Measurements from ENCODE around the gene GLRA3. TPM values are rescaled to one million over a fixed set of nuclear protein-coding genes. Genes with fewer than 3 reads are reported as not detected.
"Not testable (repeated sequence)": the region's sequence is repeated elsewhere in the genome, so short reads cannot be mapped to it uniquely, and the experiment has no call there.

GLRA3 gene
- total RNA-seq, 2 donors from 2014 or later, result not detected

DNA sequence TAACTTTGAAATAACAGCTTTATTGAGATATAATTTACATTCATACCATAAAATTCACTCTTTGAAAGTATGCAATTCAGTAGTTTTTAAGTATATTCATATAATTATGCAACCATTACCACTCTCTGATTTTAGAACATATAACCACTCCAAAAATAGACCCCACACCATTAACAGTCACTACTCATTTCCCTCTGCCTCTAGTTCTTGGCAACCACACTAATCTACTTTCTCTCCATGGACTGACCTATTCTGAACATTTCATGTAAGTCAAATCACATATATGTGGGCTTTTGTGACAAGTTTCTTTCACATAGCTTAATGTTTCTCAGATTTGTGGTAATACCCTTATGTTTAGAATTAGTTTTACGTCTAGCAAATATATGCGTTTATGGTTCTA lies 19.5 kb upstream of the GLRA3 start:
- no peaks in the 10 kb centered on the region for H3K9me3 Mint-ChIP-seq
- no peaks in the 10 kb centered on the region for H3K36me3 Mint-ChIP-seq (ENCODE audit: low read depth)
- H3K27ac Mint-ChIP-seq, result no peak overlapping the region
- H3K27me3 Mint-ChIP-seq, result no peaks in the 10 kb centered on the region
- no peak overlapping the region for H3K4me3 Mint-ChIP-seq
- H3K4me1 Mint-ChIP-seq, result no peaks in the 10 kb centered on the region
- no peak for ATAC-seq (replicated peaks)

- no peaks in the 10 kb centered on the region for H3K27me3 Mint-ChIP-seq
- H3K4me3 Mint-ChIP-seq, result no peak overlapping the region
- no peaks in the 10 kb centered on the region for H3K36me3 Mint-ChIP-seq (ENCODE audit: low read depth)
- H3K27ac Mint-ChIP-seq, result no peak overlapping the region
- H3K9me3 Mint-ChIP-seq, result no peaks in the 10 kb centered on the region
- no peak for ATAC-seq (replicated peaks)
- no peaks in the 10 kb centered on the region for H3K4me1 Mint-ChIP-seq
Measured at GRCh38 chr4:174847801-174848427, 18.9 kb upstream of the GLRA3 start.

DNA sequence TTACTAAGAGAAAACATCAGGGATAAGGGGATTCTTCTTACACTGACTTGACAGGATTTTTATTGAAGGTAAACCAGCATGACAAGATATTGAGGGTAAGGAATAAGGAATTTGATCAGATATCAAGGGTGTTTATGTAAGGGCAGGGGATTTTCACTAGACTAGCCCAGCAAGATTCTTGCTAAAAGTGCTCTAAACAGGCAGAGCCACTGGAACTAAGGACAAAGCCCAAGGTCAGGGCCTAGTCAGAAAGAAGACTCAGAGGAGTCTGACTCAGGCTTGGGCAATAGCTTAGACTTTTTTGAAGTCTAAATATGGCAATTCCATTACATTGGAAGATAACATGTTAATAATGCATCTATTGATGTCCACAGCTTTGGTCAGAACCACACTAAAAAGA lies 6.5 kb upstream of the GLRA3 start:
- ATAC-seq (replicated peaks), result no peak
- Mint-ChIP-seq H3K4me3 (no peak overlapping the region), H3K36me3 (ENCODE audit: low read depth) (no peaks in the 10 kb centered on the region), H3K4me1 (no peaks in the 10 kb centered on the region), H3K27ac (no peak overlapping the region), H3K27me3 (peaks cover 11% of the 10 kb centered on the region), H3K9me3 (peaks cover 3% of the 10 kb centered on the region)

DNA sequence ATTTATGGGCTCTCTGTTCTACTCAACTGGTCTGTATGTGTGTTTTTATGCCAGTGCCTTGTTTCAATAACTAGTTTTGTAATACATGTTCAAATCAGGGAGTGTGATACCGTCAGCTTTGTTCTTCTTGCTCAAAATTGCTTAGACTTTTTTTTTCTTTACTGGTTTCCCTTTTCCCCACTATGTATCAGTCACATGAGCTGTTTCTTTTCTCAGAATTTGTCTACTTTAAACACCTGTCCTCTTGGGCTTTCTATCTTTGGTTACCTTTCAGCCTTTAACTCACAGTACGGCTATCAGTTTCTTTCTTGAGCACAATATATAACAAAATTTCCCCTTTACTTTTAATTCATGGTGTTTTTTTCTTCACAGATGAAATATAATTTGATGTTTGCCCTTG lies 5.4 kb upstream of the GLRA3 start:
- Mint-ChIP-seq H3K9me3 (peaks cover 3% of the 10 kb centered on the region), H3K4me3 (no peak overlapping the region), H3K36me3 (ENCODE audit: low read depth) (no peaks in the 10 kb centered on the region), H3K27me3 (peaks cover 18% of the 10 kb centered on the region), H3K27ac (no peak overlapping the region), H3K4me1 (no peaks in the 10 kb centered on the region)
- no peak for ATAC-seq (replicated peaks)

DNA sequence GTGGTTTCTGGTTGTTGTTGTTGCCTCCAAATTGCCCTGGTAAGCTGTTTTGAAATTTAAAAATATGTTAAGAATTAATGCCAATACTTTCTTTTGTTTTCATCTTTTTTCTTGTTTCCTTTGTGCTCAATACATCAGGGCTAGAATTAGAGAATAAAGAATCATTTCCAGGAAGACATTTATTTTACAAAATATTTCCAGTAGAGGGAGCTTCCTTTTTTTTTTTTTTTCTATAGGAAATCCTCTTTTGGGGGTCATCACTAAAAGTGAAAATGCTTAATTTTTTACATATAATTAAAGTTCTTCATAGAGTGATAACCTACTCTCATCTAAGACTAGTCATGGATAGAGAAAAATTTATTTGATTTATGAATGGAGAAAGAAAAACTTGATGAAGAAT lies 2.4 kb downstream of the GLRA3 start:
- H3K9me3 Mint-ChIP-seq, result no peaks in the 10 kb centered on the region
- peaks cover 18% of the 10 kb centered on the region for H3K27me3 Mint-ChIP-seq
- no peak overlapping the region for H3K4me3 Mint-ChIP-seq
- H3K4me1 Mint-ChIP-seq, result peaks cover 4% of the 10 kb centered on the region
- H3K36me3 Mint-ChIP-seq (ENCODE audit: low read depth), result no peaks in the 10 kb centered on the region
- H3K27ac Mint-ChIP-seq, result no peak overlapping the region
- ATAC-seq (replicated peaks), result no peak

DNA sequence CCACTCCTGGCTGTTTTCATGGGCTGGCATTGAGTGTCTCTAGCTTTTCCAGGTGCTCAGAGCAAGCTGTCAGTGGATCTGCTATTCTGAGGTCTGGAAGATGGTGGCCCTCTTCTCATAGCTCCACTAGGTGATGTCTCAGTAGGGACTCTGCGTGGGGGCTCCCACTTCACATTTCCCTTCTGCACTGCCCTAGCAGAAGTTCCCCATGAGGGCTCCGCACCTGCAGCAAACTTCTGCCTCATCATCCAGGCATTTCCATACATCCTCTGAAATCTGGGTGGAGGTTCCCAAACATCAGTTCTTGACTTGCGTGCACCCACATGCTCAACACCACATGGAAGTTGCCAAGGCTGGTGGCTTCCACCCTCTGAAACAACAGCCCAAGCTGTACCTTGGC lies 13.8 kb downstream of the GLRA3 start:
- H3K27me3 Mint-ChIP-seq, result no peaks in the 10 kb centered on the region
- H3K27ac Mint-ChIP-seq, result no peak overlapping the region
- H3K9me3 Mint-ChIP-seq, result peaks cover 3% of the 10 kb centered on the region
- H3K36me3 Mint-ChIP-seq (ENCODE audit: low read depth), result no peaks in the 10 kb centered on the region
- no peaks in the 10 kb centered on the region for H3K4me1 Mint-ChIP-seq
- no peak overlapping the region for H3K4me3 Mint-ChIP-seq
- ATAC-seq (replicated peaks), result no peak

DNA sequence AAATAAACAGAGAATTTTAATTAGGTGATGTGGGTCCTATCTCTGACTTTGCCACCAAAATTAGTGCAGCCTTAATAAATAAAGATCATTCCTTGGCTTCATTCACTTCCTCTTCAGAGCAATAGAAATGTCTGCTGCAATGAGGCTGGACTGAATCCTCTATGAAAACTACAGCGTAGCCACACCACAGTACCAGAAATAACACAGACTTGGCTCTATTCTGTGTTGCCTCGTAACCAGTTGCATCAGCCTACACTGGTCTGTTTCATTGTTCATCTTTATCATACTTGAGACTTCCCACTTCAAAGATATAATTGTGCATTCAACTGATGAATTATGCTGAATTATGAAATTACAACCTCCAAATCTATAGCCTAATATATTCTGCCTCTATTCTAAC lies 15.8 kb downstream of the GLRA3 start:
- H3K27ac Mint-ChIP-seq, result no peak overlapping the region
- no peaks in the 10 kb centered on the region for H3K27me3 Mint-ChIP-seq
- H3K4me1 Mint-ChIP-seq, result no peaks in the 10 kb centered on the region

GRCh38 chr4:174810834-174811233 lies 18.2 kb downstream of the GLRA3 start:
- Mint-ChIP-seq H3K27ac (no peak overlapping the region), H3K4me3 (no peak overlapping the region), H3K27me3 (no peaks in the 10 kb centered on the region), H3K9me3 (peaks cover 3% of the 10 kb centered on the region), H3K36me3 (ENCODE audit: low read depth) (no peaks in the 10 kb centered on the region), H3K4me1 (no peaks in the 10 kb centered on the region)
- no peak for ATAC-seq (replicated peaks)

More for the DNA sequence above, 15.8 kb downstream of the GLRA3 start:
- ATAC-seq (replicated peaks), result no peak
- no peak overlapping the region for H3K4me3 Mint-ChIP-seq
- H3K9me3 Mint-ChIP-seq, result peaks cover 3% of the 10 kb centered on the region
- no peaks in the 10 kb centered on the region for H3K36me3 Mint-ChIP-seq (ENCODE audit: low read depth)

DNA sequence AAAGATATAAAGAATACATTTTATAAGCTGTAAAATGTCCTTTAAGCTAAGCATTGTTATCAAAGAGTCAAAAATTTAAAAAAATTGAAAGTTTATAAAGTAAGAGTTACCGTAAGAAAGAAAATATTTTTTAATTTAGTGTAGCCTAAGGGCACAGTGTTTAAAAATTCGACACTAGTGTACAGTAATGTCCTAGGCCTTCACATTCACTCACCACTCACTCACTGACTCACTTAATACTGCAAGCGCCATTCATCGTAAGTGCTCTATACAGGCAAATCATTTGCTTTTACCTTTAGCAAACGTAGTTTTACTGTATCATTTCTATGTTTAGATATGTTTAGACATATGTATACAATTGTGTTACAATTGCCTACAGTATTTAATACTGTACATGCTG lies 20.2 kb downstream of the GLRA3 start:
- H3K9me3 Mint-ChIP-seq, result peaks cover 10% of the 10 kb centered on the region
- H3K27ac Mint-ChIP-seq, result no peak overlapping the region
- no peaks in the 10 kb centered on the region for H3K36me3 Mint-ChIP-seq (ENCODE audit: low read depth)
- no peak for ATAC-seq (replicated peaks)
- no peak overlapping the region for H3K4me3 Mint-ChIP-seq
- H3K4me1 Mint-ChIP-seq, result no peaks in the 10 kb centered on the region
- H3K27me3 Mint-ChIP-seq, result peaks cover 4% of the 10 kb centered on the region

- H3K9me3 Mint-ChIP-seq, result peaks cover 7% of the 10 kb centered on the region
- H3K4me3 Mint-ChIP-seq, result no peak overlapping the region
- peaks cover 4% of the 10 kb centered on the region for H3K27me3 Mint-ChIP-seq
- H3K36me3 Mint-ChIP-seq (ENCODE audit: low read depth), result no peaks in the 10 kb centered on the region
- H3K27ac Mint-ChIP-seq, result no peak overlapping the region
- no peak for ATAC-seq (replicated peaks)
- no peaks in the 10 kb centered on the region for H3K4me1 Mint-ChIP-seq
Measured at GRCh38 chr4:174808119-174808518, 20.9 kb downstream of the GLRA3 start.

- Mint-ChIP-seq H3K4me3 (no peak overlapping the region), H3K36me3 (ENCODE audit: low read depth) (no peaks in the 10 kb centered on the region), H3K27me3 (peaks cover 4% of the 10 kb centered on the region), H3K9me3 (peaks cover 18% of the 10 kb centered on the region), H3K4me1 (no peaks in the 10 kb centered on the region), H3K27ac (no peak overlapping the region)
- no peak for ATAC-seq (replicated peaks)
Measured at GRCh38 chr4:174805746-174806145, 23.3 kb downstream of the GLRA3 start.

- Mint-ChIP-seq H3K4me3 (no peak overlapping the region), H3K4me1 (no peaks in the 10 kb centered on the region), H3K27ac (no peak overlapping the region), H3K36me3 (ENCODE audit: low read depth) (no peaks in the 10 kb centered on the region), H3K27me3 (no peaks in the 10 kb centered on the region), H3K9me3 (no peaks in the 10 kb centered on the region)
- ATAC-seq (replicated peaks), result no peak
Measured at GRCh38 chr4:174794543-174795094, 34.4 kb downstream of the GLRA3 start.

GRCh38 chr4:174789657-174790056 lies 39.4 kb downstream of the GLRA3 start:
- Mint-ChIP-seq H3K9me3 (no peaks in the 10 kb centered on the region), H3K4me1 (no peaks in the 10 kb centered on the region), H3K27me3 (no peaks in the 10 kb centered on the region), H3K4me3 (no peak overlapping the region), H3K36me3 (ENCODE audit: low read depth) (no peaks in the 10 kb centered on the region), H3K27ac (no peak overlapping the region)
- ATAC-seq (replicated peaks), result no peak

DNA sequence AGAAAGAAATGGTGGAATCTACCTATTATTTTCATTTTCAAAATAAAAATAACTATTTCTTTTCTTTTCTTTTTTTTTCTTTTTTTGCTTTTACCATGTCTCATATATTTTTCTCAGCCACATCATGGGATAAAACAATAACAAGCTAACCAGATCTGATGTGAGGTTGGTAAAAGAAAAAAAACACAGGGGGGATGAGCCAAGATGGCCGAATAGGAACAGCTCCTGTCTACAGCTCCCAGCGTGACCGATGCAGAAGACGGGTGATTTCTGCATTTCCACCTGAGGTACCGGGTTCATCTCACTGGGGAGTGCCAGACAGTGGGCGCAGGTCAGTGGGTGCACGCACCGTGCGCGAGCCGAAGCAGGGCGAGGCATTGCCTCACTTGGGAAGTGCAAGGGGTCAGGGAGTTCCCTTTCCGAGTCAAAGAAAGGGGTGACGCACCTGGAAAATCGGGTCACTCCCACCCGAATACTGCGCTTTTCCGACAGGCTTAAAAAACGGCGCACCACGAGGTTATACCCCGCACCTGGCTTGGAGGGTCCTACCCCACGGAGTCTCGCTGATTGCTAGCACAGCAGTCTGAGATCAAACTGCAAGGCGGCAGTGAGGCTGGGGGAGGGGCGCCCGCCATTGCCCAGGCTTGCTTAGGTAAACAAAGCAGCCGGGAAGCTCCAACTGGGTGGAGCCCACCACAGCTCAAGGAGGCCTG lies 50.6 kb downstream of the GLRA3 start:
- not testable (repeated sequence) for H3K36me3 Mint-ChIP-seq (ENCODE audit: low read depth); ATAC-seq (replicated peaks); H3K4me3 Mint-ChIP-seq; H3K9me3 Mint-ChIP-seq; H3K27me3 Mint-ChIP-seq; H3K4me1 Mint-ChIP-seq; H3K27ac Mint-ChIP-seq

DNA sequence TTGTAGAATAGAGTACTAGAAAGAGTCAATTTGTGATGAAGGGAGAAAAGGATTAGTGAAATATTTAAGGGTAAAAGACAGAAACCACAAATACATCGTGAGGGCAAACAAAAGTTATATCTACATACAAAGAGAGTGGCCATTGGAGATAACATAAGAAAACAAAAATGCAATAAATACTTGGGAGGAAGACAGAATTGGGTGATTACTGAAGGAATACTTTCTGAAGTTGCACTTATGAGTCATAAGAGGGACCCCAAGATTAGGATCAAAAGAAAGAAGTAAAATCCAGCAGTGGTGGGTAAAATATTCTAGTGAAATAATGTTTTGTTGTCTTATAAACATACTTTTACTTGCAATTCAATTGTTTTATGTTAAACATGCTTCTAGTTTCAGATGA lies 53.7 kb downstream of the GLRA3 start:
- H3K27me3 Mint-ChIP-seq, result no peaks in the 10 kb centered on the region
- H3K36me3 Mint-ChIP-seq (ENCODE audit: low read depth), result no peaks in the 10 kb centered on the region
- no peak for ATAC-seq (replicated peaks)

More for the DNA sequence above, 53.7 kb downstream of the GLRA3 start:
- Mint-ChIP-seq H3K9me3 (no peaks in the 10 kb centered on the region), H3K27ac (no peak overlapping the region), H3K4me1 (no peaks in the 10 kb centered on the region), H3K4me3 (no peak overlapping the region)
